GM12878 (cell line): ENCODE measurements around the gene RIIAD1.

ENCODE experiments used
- CREM ChIP-seq: IDR thresholded peaks from 2 replicates; pipeline ENCODE4 v1.6.1; 2014; ENCODE audit warnings: antibody characterized with exemption, low read depth
- LARP7 ChIP-seq: fragments of 450-650 bp; IDR thresholded peaks from 2 replicates; pipeline ENCODE4 v1.6.1; 2017; ENCODE audit warnings: mild to moderate bottlenecking
- MEF2A ChIP-seq: IDR thresholded peaks from 2 replicates; pipeline ENCODE4 v1.6.1; 2011; ENCODE audit warnings: low read depth, mild to moderate bottlenecking, low read length, moderate library complexity; ENCODE audit not compliant: insufficient read depth
- TARDBP ChIP-seq: IDR thresholded peaks from 2 replicates; pipeline ENCODE4 v1.6.1; 2016; ENCODE audit warnings: borderline replicate concordance
- TF ChIP-seq, protein P1 (sequence below), 3 experiments: IDR thresholded peaks in 2 of 3; conservative IDR thresholded peaks in 1 of 3; 2 replicates each; pipeline ENCODE4 v1.5.1; 2011; ENCODE audit warnings: low read depth in 3 of 3, low read length in 3 of 3, mild to moderate bottlenecking in 3 of 3, control low read depth in 2 of 3, moderate library complexity in 2 of 3, inconsistent platforms in 1 of 3, mixed read lengths in 1 of 3; ENCODE audit not compliant: control insufficient read depth in 2 of 3, insufficient read depth in 1 of 3; ENCODE audit errors: extremely low read depth in 1 of 3
- TF ChIP-seq, protein P2 (sequence below): IDR thresholded peaks from 2 replicates; pipeline ENCODE4 v1.6.1; 2012; ENCODE audit warnings: improper control_type of control experiment, low read depth, low read length; ENCODE audit not compliant: insufficient replicate concordance
- TF ChIP-seq, protein P3 (sequence below): IDR thresholded peaks from 2 replicates; pipeline ENCODE4 v1.6.1; 2012; ENCODE audit warnings: low read depth, low read length, improper control_type of control experiment

GRCh38 chr1:151702936-151703335, 18.4 kb upstream of the RIIAD1 start:
- TF ChIP-seq MEF2A: no peak
- TF ChIP-seq, protein P1, sequence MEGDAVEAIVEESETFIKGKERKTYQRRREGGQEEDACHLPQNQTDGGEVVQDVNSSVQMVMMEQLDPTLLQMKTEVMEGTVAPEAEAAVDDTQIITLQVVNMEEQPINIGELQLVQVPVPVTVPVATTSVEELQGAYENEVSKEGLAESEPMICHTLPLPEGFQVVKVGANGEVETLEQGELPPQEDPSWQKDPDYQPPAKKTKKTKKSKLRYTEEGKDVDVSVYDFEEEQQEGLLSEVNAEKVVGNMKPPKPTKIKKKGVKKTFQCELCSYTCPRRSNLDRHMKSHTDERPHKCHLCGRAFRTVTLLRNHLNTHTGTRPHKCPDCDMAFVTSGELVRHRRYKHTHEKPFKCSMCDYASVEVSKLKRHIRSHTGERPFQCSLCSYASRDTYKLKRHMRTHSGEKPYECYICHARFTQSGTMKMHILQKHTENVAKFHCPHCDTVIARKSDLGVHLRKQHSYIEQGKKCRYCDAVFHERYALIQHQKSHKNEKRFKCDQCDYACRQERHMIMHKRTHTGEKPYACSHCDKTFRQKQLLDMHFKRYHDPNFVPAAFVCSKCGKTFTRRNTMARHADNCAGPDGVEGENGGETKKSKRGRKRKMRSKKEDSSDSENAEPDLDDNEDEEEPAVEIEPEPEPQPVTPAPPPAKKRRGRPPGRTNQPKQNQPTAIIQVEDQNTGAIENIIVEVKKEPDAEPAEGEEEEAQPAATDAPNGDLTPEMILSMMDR (IDR thresholded peaks at IDR 0.05 in 2 of 3, conservative IDR thresholded peaks at IDR 0.05 in 1 of 3; ENCODE audit: control insufficient read depth in 2 of 3, extremely low read depth in 1 of 3, insufficient read depth in 1 of 3, low read depth in 3 of 3, low read length in 3 of 3): no peak
- no peak for TF ChIP-seq CREM
- TF ChIP-seq TARDBP: no peak
- TF ChIP-seq, protein P2, sequence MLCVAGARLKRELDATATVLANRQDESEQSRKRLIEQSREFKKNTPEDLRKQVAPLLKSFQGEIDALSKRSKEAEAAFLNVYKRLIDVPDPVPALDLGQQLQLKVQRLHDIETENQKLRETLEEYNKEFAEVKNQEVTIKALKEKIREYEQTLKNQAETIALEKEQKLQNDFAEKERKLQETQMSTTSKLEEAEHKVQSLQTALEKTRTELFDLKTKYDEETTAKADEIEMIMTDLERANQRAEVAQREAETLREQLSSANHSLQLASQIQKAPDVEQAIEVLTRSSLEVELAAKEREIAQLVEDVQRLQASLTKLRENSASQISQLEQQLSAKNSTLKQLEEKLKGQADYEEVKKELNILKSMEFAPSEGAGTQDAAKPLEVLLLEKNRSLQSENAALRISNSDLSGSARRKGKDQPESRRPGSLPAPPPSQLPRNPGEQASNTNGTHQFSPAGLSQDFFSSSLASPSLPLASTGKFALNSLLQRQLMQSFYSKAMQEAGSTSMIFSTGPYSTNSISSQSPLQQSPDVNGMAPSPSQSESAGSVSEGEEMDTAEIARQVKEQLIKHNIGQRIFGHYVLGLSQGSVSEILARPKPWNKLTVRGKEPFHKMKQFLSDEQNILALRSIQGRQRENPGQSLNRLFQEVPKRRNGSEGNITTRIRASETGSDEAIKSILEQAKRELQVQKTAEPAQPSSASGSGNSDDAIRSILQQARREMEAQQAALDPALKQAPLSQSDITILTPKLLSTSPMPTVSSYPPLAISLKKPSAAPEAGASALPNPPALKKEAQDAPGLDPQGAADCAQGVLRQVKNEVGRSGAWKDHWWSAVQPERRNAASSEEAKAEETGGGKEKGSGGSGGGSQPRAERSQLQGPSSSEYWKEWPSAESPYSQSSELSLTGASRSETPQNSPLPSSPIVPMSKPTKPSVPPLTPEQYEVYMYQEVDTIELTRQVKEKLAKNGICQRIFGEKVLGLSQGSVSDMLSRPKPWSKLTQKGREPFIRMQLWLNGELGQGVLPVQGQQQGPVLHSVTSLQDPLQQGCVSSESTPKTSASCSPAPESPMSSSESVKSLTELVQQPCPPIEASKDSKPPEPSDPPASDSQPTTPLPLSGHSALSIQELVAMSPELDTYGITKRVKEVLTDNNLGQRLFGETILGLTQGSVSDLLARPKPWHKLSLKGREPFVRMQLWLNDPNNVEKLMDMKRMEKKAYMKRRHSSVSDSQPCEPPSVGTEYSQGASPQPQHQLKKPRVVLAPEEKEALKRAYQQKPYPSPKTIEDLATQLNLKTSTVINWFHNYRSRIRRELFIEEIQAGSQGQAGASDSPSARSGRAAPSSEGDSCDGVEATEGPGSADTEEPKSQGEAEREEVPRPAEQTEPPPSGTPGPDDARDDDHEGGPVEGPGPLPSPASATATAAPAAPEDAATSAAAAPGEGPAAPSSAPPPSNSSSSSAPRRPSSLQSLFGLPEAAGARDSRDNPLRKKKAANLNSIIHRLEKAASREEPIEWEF: no peak
- TF ChIP-seq LARP7: no peak
- TF ChIP-seq, protein P3, sequence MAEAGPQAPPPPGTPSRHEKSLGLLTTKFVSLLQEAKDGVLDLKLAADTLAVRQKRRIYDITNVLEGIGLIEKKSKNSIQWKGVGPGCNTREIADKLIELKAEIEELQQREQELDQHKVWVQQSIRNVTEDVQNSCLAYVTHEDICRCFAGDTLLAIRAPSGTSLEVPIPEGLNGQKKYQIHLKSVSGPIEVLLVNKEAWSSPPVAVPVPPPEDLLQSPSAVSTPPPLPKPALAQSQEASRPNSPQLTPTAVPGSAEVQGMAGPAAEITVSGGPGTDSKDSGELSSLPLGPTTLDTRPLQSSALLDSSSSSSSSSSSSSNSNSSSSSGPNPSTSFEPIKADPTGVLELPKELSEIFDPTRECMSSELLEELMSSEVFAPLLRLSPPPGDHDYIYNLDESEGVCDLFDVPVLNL: no peak
